HepG2 (cell line): ENCODE data around the gene SRRT. TPM values are rescaled to one million over a fixed set of nuclear protein-coding genes. Genes with fewer than 3 reads are reported as not detected.
A peak's percentile ranks its signal among the peaks of the same experiment; 100 is the strongest.

ENCODE experiments used
- ADNP ChIP-seq: sonication (generic); formaldehyde crosslinking; IDR thresholded peaks from 2 replicates; pipeline ENCODE4 v1.4.0; 2020; ENCODE audit warnings: missing genetic modification reagents
- FIP1L1 ChIP-seq: fragments of 200-400 bp; formaldehyde crosslinking; IDR thresholded peaks from 2 replicates; pipeline ENCODE4 v1.6.1; 2018; ENCODE audit warnings: low read depth, mild to moderate bottlenecking, low read length, moderate library complexity, borderline replicate concordance; ENCODE audit not compliant: insufficient read depth
- FOXA1 ChIP-seq, 2 experiments: fragments of 450-650 bp in 1 of 2; sonication (generic) in 1 of 2; formaldehyde crosslinking in 1 of 2; IDR thresholded peaks; 2 replicates each; pipeline versions ENCODE4 v1.4.0 to v1.6.1; 2016 to 2020; ENCODE audit warnings: missing genetic modification reagents in 1 of 2
- HDAC2 ChIP-seq: sonication (generic); formaldehyde crosslinking; IDR thresholded peaks from 2 replicates; pipeline ENCODE4 v1.4.0; 2020; ENCODE audit warnings: missing genetic modification reagents
- KDM5B ChIP-seq: sonication (generic); formaldehyde crosslinking; IDR thresholded peaks from 2 replicates; pipeline ENCODE4 v1.4.0; 2020; ENCODE audit warnings: missing genetic modification reagents, mild to moderate bottlenecking, borderline replicate concordance
- MED13 ChIP-seq: sonication (generic); formaldehyde crosslinking; IDR thresholded peaks from 2 replicates; pipeline ENCODE4 v1.5.0; 2020; ENCODE audit warnings: missing genetic modification reagents
- MTERF4 ChIP-seq: sonication (generic); formaldehyde crosslinking; IDR thresholded peaks from 2 replicates; pipeline ENCODE4 v1.8.0; 2023; ENCODE audit warnings: mild to moderate bottlenecking, missing genetic modification reagents
- REST ChIP-seq, 2 experiments: IDR thresholded peaks; 2 replicates each; pipeline ENCODE4 v1.6.1; 2011 to 2012; ENCODE audit warnings: low read length in 2 of 2, borderline replicate concordance in 1 of 2, low read depth in 1 of 2, mild to moderate bottlenecking in 1 of 2, moderate library complexity in 1 of 2
- RNF219 ChIP-seq: sonication (generic); formaldehyde crosslinking; IDR thresholded peaks from 2 replicates; pipeline ENCODE4 v1.5.0; 2020; ENCODE audit warnings: mild to moderate bottlenecking, missing genetic modification reagents
- ZNF121 ChIP-seq: sonication (generic); formaldehyde crosslinking; IDR thresholded peaks from 2 replicates; pipeline ENCODE4 v1.5.0; 2020; ENCODE audit warnings: mild to moderate bottlenecking, missing genetic modification reagents
- ZNF18 ChIP-seq: sonication (generic); formaldehyde crosslinking; IDR thresholded peaks from 2 replicates; pipeline ENCODE4 v1.8.0; 2022; ENCODE audit warnings: mild to moderate bottlenecking, missing genetic modification reagents; ENCODE audit not compliant: insufficient replicate concordance
- ZNF20 ChIP-seq: sonication (generic); formaldehyde crosslinking; IDR thresholded peaks from 2 replicates; pipeline ENCODE4 v1.4.0; 2020; ENCODE audit warnings: mild to moderate bottlenecking, moderate library complexity, missing genetic modification reagents
- ZNF253 ChIP-seq: sonication (generic); formaldehyde crosslinking; IDR thresholded peaks from 2 replicates; pipeline ENCODE4 v1.8.0; 2022; ENCODE audit warnings: mild to moderate bottlenecking, missing genetic modification reagents, borderline replicate concordance
- ZNF530 ChIP-seq: sonication (generic); formaldehyde crosslinking; IDR thresholded peaks from 2 replicates; pipeline ENCODE4 v1.5.0; 2020; ENCODE audit warnings: low read depth, mild to moderate bottlenecking, missing genetic modification reagents
- ZNF737 ChIP-seq: sonication (generic); formaldehyde crosslinking; IDR thresholded peaks from 2 replicates; pipeline ENCODE4 v1.5.0; 2020; ENCODE audit warnings: missing genetic modification reagents, mild to moderate bottlenecking, borderline replicate concordance
- polyA plus RNA-seq, 8 experiments: library from polyadenylated mRNA; depleted of rRNA in 3 of 8; stranded (reverse) in 7 of 8; unstranded in 1 of 8; fragments of >200 nt; fragmentation: Illumina TruSeq in 4 of 8; extraction: Trizol in 4 of 8; gene quantifications; 2 replicates each; pipeline versions ENCODE4 v1.2.1 to v1.2.3, GENCODE V29; 2011 to 2016; ENCODE audit warnings: low read depth in 4 of 8, missing spikeins in 1 of 8, mixed read lengths in 1 of 8; ENCODE audit not compliant: insufficient read depth in 1 of 8
- total RNA-seq, 5 experiments: library from RNA; depleted of rRNA; stranded (reverse); fragments of >200 nt; fragmentation: Illumina TruSeq; extraction: Trizol; gene quantifications; 2 replicates each; pipeline ENCODE4 v1.2.3, GENCODE V29; 2016; ENCODE audit warnings: low read depth in 1 of 5

The SRRT gene
- total and polyA plus RNA-seq, 2 of the 13 experiments (the other 11 are each of a cell fraction or from before 2014, with no cell fraction given): 26.2 to 106 TPM

GRCh38 chr7:100873599-100874299, 1.2 kb upstream of the SRRT start (continued):
- TF ChIP-seq MTERF4: no peak
- TF ChIP-seq ZNF20: no peak
- no peak for TF ChIP-seq FOXA1 (IDR thresholded peaks at IDR 0.05)
- no peak for TF ChIP-seq FOXA1 (CRISPR knock-in tag; IDR thresholded peaks at IDR 0.05)
- TF ChIP-seq ZNF18 (CRISPR knock-in tag): no peak
- TF ChIP-seq ZNF737 (CRISPR knock-in tag): 0 out of 2 replicates have a peak, but pooled peaks have one; percentile 3
- TF ChIP-seq ADNP: 0 out of 2 replicates have a peak, but pooled peaks have one; percentile 18
- TF ChIP-seq HDAC2 (CRISPR knock-in tag): no peak
- no peak for TF ChIP-seq ZNF530 (CRISPR knock-in tag)
- peak; percentile 98 for TF ChIP-seq ZNF121 (CRISPR knock-in tag)
- TF ChIP-seq REST (IDR thresholded peaks at IDR 0.05; ENCODE audit: borderline replicate concordance in 1 of 2, low read depth in 1 of 2, low read length in 2 of 2): no peak
- no peak for TF ChIP-seq RNF219 (CRISPR knock-in tag)
- TF ChIP-seq KDM5B (CRISPR knock-in tag): no peak
- TF ChIP-seq MED13 (CRISPR knock-in tag): no peak
- no peak for TF ChIP-seq FIP1L1
- 0 out of 2 replicates have a peak, but pooled peaks have one; percentile 58 for TF ChIP-seq ZNF253 (CRISPR knock-in tag)
